GM21717 (cell line): ENCODE measurements around the gene ATP8A2.
"Not testable (repeated sequence)": the region's sequence is repeated elsewhere in the genome, so short reads cannot be mapped to it uniquely, and the experiment has no call there.

ENCODE experiments used
- ATAC-seq: cut with Tn5 transposase; IDR thresholded peaks from one replicate; pipeline ENCODE4 v1.9.1; 2021; ENCODE audit warnings: mild to moderate bottlenecking, moderate library complexity; ENCODE audit not compliant: unreplicated experiment

Gene ATP8A2

DNA sequence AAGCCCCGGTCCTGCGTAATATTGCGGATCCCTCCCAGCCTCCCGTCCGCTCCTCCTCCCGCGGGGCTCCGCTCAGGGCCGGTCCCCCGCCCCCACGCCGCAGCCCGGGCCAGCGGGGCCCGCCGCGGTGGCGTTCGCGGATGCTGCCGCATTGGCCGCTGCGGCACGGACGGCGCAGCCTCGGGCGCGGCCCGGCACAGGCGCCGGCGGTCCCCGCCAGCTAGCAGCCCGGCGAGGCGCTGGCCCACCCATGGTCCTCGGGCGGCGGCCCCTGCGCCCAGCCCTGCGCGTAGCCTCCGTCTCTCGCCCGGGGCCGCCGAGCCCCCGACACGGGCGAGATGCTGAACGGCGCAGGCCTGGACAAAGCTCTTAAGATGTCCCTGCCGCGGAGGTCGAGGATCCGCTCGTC, at the start of gene ATP8A2:
TSS of gene ATP8A2 (plus strand) at position 100 of the 409 bp plus-strand sequence. CDS start at position 339, 239 bp downstream.
- ATAC-seq: no peak

DNA sequence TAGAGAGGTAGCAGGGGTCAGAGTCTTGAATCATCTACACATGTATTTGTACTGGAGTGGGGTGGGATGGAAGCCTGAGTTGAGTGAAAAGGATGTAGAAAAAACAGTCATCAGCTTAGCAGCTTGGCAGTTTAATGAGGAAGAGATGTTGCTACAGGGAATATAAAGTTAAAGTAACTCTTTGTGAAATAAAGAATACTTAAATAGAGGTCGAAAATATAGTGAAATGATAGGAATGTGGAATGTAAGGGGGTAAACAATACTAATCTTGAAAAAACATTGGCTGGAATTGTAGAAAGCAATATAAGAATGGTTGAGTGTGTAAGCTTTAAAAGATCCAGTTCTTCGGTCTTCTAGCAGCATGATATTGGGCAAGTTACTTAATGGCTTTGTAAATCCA, 47.7 kb upstream of the ATP8A2 start:
- ATAC-seq: no peak

DNA sequence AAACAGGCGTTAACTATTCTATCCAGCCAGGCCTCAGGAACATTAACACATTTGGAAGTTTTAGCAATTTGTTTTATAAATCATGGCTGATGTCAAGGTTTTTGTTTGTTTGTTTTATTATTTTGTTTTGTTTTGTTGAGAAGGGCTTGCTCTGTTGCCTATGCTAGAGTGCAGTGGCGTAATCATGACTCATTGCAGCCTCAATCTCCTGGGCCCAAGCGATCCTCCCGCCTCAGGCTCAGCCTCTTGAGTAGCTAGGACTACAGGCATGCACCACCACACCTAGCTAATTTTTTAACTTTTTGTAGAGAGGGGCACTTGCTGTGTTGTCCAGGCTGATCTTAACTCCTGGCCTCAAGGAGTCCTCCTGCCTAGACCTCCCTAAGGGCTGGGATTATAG, 42.1 kb upstream of the ATP8A2 start:
- ATAC-seq: no peak

DNA sequence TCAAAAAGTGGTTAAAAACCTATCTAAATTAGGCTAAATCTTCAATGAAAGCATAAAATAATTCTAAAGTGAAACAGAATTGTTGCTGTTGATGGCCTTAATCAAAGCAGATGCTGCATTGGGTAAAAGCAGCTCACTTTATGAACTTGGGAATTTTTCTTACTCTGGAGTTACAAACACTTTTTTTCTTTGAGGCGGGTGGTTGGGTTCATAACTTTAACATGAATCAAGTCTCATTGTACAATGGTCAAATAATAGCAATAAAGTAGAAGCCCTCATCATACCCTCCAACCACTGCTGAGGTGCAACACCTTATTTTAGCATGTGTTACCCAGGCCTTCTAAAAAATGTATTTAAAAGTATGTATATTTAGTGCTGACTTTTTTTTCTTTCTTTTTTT, 41.2 kb upstream of the ATP8A2 start:
- ATAC-seq: no peak

DNA sequence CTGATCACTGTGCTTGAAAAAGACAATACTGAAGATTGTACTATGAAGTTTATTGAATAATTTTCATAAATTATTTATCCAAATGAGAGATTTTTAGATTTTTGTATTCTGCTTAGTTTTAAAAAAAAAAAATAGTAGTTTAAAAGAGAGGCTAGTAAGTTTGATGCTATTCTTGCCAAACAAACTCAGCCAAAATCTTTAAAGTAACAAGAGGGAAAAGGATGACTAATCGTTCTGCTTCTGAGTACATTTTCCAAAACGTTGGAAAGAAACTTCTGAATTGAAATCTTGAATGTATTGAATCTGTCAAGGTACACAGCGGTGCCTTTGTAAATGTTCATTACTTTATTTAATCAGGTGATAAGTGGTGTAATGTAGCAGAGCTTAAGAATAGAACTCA, 35.9 kb upstream of the ATP8A2 start:
- no peak for ATAC-seq

DNA sequence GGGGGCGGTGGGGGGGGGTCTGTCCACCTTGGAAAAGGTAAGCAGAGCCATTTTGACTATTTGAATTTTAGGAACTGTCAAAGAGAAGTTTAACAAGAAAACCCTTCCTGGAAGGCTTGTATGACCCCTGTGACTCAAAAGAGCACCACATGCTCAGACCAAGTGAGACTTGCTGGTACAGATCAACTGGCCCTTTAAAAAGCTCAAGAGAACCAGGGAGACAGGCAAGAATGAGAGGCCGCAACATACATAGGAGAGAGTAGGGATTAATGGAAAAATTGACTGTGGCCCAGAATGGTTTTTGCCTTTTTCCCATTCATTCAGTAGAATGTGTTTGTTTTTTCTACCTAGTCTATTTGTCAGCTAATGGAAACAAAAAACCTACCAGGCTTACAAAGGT, 26.2 kb upstream of the ATP8A2 start:
- no peak for ATAC-seq

DNA sequence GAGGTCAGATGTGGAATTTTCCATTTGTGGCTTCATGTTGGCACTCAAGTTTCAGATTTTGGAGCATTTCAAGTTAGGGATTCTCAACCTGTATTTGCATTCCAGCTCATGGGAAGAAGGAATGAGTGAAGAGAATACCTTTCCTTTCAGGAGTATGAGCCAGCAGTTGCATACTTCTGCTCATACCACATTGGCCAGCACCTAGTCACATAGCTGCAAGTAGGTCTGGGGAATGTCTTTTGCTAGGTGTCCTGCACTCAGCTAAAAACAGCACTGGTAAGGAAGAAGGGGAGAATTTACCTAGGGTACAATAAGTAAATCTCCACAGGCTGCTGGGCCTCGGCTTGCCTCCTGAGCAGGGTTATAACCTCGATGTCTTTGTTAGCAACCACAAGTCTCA, 24.6 kb upstream of the ATP8A2 start:
- ATAC-seq: no peak

DNA sequence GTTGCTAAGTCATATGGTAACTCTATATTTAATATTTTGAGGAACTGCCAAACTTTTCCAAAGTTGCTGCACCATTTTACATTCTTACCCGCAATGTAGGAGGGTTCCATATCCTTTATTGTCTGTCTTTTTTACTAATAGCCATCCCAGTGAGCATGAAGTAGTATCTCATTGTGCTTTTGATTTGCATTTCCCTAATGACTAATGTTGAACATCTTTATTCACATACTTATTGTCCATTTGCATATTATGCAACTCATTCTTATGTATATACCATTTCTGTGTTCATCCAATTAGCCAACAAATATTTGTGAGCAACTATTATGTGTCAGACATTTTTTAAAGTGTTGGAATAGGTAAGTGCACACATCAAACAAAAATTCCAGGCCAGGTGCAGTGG, 20.4 kb upstream of the ATP8A2 start:
- ATAC-seq: no peak

DNA sequence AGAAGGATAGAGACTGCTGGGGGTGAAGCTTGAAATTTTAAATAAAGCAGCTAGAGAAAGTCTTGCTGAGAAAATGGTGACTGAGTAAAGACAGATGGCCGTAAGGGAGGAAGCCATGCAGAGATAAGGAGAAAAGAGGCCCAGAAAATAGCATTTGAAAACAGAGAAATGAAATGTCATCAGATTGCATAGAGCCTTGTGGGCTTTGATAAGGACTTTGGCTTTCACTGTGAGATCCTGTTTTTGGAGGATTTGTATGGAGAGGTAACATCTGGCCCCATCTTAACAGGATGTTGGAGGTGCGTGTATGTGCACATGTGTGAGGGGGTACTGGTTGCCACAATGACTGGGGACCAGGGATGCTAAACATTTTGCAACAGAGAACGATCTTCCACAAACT, 19.5 kb upstream of the ATP8A2 start:
- no peak for ATAC-seq

DNA sequence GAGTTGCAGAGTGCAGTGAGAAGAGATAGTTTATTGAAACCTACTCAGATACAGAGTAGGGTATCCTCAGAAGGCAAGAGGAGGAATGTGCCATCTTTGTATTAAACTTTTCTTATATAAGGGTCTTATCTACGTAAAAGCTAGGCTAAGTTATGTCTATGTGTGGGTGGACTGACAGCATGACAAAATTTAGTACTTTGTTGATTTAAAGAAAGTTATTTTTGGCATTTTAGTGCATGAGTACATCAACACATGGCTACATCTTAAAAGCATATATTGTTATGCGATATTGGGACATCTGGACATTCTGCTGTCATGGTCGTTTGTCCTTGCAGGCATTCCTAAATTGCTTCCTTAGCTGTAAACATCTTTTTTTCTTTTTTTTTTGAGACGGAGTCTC, 19.0 kb upstream of the ATP8A2 start:
- no peak for ATAC-seq

DNA sequence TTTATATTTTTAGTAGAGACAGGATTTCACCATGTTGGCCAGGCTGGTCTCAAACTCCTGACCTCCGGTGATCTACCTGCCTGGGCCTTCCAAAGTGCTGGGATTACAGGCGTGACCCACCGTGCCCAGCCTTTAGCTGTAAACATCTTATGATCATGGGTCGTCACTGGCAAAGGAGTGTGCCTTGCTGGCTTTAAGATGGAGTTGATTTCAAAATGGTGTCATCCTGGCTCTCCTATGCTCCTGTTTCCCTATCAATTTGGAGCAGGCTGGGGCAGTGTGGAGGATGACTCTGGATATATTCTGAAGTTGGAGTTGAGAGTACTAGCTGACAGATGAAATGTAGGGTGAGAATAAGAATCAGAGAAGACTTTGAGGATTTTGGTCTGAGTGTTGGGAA, 18.4 kb upstream of the ATP8A2 start:
- no peak for ATAC-seq

DNA sequence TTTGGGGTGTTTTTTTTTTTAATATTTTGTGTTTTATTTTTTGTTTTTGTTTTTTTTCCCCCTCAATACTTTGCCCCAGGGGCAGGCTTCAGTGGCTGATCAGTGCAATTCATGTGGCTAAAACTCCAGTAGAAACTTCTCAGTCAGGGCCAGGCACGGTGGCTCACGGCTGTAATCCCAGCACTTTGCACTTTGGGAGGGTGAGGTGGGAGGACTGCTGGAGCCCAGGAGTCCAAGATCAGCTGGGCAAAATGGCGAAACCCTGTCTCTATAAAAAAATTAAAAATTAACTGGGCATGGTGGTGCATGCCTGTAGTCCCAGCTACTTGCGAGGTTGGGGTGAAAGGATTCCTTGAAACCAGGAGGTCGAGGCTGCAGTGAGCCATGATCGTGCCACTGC, 17.4 kb upstream of the ATP8A2 start:
- ATAC-seq: no peak

DNA sequence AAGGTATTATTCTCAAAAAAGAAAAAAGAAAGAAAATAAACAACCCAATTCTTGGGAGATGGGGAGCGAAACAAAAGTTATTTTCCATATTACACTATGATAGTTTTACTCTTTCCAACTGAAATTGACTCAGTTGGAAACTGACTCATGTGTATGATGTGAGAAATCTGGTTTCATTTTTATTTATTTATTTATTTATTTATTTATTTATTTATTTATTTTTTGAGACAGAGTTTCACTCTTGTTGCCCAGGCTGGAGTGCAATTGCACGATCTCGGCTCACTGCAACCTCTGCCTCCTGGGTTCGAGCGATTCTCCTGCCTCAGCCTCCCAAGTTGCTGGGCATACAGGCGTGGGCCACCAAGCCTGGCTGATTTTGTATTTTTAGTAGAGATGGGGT, 11.3 kb upstream of the ATP8A2 start:
- not testable (repeated sequence) for ATAC-seq

DNA sequence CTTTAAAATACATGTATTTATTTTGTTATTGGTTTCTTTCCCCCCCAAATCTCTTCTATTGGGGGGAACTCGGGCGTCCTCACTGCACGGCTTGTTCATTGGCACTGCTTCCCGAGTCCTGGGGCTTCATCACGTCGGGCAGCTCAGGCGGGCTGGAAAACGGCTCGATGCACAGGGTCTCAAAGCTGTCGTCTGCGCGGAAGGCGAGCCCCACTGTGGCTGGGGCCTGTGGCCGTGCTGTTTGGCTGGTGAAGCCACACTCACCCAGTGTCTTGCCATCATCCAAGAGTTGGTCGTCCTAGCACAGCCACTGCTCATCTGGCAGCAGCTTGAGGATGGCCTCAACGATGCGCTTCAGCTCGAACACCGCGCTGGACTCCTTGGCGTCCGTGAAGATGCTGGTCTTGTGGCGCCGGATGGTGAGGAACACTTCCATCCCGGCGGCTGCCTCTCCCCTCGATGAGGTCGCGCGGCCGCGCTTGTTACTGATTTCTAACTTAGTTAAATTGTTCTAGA, 6.0 kb upstream of the ATP8A2 start:
- ATAC-seq: no peak

DNA sequence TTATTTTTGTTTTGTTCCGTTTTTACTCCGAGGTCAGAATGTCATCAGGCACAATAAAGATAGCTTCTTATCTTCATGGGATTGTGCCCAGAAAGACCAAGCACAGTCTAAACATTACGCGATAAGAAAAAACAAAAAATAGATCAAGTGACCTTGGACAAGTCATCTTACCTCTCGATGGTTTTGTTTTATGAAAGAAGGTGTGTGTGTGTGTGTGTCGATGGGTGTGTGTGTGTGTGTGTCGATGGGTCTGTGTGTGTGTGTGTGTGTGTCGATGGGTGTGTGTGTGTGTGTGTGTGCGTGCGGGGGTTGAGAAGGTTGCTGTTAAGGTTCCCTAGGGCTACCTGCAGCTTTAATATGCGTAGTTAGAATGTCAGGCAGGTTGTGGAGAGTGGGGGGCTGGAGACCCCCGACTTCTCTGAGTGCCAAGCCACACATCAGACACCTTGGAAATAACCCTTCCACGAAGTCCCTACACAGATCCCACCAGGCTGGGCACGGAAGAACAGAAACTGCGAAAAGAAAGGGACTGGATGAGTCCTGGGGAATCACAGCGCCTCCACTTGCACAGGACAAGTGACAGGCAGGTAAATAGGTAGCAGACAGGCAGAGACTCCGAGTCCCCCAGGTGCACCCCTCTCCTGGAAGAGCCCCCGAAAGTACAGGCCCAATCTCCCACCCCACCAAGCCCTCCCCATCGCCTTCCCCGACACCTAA, 458 bp upstream of the ATP8A2 start:
- ATAC-seq: no peak

DNA sequence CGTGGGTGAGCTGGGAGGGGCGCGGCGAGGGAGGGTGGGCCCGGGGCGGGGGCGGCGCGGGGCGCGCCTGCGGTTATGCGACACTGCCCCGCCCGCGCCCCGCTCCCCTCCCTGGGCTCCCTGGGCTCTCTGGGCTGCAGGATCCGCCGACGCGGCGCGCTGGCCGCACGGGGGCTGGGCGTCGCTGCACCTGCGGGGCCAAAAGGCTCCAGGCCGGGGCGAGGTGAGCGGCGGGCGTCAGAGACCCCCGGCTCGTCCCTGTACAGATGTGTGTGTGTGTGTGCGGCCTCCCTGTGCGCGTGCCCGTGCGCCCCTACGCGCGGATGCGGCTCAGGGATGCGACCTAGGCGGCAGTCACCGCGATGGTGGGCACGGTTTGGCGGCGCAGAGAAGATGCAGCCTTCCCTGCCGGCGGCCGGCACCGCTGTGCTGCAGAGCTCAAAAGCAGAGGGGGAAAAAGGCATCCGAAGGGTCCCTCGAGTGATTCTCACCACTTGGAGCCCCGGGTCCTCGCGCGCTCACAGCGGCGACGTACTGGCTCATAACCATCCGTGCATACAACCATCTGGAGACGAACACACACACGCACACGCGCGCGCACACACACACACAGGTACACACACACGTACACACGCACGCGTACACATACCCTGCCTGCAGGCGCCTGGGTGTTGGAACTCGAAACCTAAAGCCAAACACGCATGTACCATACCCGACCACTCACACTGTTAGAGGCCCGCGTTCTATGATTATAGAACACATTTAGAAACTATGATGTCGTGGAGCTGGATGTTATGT, 709 bp downstream of the ATP8A2 start:
- no peak for ATAC-seq

DNA sequence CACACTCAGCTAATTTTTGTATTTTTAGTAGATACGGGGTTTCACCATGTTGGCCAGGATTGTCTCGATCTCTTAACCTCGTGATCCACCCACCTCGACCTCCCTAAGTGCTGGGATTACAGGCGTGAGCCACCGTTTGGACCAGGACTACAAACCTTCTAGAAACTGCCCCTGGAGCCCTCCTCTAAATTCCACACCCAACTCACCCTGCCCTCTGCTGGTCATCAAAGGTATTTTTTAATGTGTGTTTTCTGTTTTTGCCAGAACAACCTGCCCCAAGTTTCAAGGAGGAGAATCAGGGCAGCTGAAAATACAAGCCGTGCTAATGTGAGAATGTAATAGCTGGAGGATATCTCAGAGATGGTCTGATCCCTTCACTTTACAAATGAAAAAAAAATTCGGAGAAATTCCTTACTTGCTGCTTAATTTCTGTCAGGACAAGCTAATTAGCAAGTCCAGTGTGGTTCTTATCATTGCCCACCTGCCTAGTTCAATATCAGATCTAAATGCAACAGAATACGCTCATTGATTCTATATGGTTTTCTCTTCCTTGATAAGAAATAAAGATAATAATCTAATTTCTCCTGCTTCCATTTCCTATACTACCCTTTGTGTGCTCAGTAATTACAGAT, 4.1 kb downstream of the ATP8A2 start:
- ATAC-seq: peak; percentile 49

DNA sequence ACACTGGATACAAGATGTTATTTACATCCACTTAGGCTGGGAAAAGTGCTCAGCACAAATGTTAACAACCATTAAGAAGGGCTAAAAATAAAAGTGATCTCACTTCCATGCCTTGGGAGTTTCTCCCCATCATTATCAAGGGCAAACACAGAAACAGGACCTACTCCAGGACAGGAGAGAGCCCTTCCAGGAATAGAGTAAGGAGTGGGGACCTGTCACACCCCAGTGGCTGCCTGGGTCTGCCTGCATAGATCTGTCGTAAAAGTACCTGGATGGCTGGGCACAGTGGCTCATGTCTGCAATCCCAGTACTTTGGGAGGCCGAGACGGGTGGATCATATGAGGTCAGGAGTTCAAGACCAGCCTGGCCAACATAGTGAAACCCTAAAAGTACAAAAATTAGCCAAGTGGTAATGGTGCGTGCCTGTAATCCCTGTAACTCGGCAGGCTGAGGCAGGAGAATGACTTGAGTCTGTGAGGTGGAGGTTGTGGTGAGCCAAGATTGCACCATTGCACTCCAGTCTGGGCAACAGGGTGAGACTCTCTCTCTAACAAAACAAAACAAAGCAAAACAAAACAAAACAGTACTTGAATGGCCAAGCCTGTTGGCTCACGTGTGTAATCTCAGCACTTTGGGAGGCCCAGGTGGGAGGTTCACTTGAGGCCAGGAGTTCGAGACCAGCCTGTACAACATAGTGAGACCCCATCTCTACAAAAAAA, 5.6 kb downstream of the ATP8A2 start:
- no peak for ATAC-seq

DNA sequence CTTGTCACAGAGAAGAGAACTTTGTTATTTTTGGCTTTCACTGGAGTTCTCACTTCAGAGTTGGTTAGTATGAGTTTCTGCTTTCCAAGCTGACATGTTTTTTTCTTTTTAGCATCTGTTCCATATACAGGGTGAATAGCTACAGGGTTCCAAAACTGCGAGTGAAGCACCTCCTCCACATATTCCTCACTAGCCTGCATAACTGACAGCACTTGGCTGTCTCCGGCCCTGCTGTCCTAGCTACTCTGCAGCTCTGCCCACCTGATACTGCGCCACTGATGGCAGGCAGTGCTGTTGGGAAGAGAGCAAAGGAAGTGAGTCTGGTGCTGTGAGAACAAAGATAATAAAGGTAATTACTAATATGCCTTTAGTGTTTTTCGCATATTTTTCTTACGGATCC, 6.8 kb downstream of the ATP8A2 start:
- no peak for ATAC-seq

DNA sequence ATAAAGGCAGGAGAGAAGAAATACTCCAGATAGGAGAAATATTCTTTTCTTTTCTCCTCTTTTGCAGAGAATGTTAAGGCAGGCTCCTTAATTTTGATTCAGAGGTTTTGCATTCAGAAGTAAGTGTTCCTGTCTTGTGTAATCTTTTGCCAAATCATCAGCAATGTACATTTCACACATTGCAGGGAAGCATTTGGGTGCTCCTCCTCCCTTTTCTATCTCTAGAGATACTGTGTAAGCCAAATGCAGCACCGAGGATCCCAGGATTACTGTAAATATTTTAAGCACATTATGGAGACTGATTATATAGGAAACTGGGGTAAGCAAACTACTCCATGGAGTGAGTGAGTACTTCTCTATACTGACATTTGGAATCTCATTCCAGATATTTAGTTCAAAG, 7.2 kb downstream of the ATP8A2 start:
- ATAC-seq: no peak

DNA sequence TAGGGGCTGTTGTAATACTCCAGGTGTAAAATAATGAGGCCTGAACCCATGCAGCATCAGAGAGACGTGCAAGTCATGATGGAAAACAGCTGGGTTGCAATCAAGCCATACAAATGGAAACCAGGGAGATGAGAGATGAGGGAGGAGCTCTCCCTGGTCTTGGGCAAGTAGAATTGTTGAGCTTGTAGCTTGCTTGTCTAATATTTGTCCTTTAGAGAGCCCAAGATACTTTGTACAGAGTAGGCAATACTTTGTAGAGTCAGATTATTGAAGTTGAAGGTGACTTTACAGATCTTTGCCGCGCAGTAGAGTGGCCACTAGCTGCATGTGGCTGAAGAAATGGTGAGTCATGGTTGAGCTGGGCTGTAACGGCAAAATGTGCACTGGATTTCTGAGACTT, 8.3 kb downstream of the ATP8A2 start:
- no peak for ATAC-seq
